GM12892 (cell line): Measurements from ENCODE around the gene TP73.

ENCODE experiments used
- POLR2A ChIP-seq: IDR thresholded peaks from 2 replicates; pipeline ENCODE4 v1.6.1; 2011; ENCODE audit warnings: low read depth, low read length, control low read depth
- POLR2AphosphoS5 ChIP-seq: IDR thresholded peaks from 2 replicates; pipeline ENCODE4 v1.6.1; 2011; ENCODE audit warnings: low read depth, low read length, control low read depth

DNA sequence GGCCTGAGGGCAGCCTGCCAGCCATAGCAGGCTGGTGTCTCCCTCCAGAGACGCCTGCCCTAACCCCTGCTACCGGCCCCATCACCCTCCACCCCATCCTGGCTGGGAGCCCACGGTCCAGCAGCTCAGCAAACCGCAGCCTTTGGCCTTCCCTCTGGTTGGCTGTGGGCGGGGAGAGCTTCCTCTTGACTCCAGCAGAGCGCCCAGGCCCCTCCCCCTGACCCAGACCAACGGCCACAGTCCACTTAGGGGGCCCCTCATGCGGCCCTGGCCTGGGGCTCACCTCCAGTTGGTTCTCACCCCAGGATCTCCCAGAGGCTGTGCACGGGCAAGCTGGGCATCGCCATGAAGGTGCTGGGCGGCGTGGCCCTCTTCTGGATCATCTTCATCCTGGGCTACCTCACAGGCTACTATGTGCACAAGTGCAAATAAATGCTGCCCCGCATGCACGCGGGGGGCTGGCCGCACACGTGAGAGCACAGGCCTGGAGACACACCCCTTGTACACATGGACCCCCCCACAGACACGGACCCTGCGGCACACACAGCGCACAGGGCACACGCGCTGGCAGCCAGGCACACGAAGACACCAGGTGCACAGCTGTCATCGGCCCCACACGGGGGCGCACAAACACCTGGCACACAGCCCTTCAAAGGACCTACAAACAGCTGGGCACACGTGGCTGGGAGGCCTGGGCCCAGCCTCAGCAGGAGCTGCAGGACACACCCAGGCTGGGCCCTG, 123.3 kb downstream of the TP73 start:
- TF ChIP-seq POLR2AphosphoS5 = no peak
- no peak for TF ChIP-seq POLR2A
